Measurements from ENCODE around the gene CST9.
A peak's percentile ranks its signal among the peaks of the same experiment; 100 is the strongest.

The CST9 gene

GRCh38 chr20:23605867-23606651 lies at the start of gene CST9:
CST9 (minus strand) TSS chr20:23605917; CDS start chr20:23605864, 53 bp downstream.
- no peak for DNase-seq

GRCh38 chr20:23654717-23655116 lies 49.0 kb upstream of the CST9 start:
- no peak for DNase-seq

GRCh38 chr20:23654000-23654399 lies 48.3 kb upstream of the CST9 start:
- DNase-seq = no peak

GRCh38 chr20:23653400-23653938 lies 47.8 kb upstream of the CST9 start:
- no peak for DNase-seq

GRCh38 chr20:23652926-23653325 lies 47.2 kb upstream of the CST9 start:
- DNase-seq = no peak

GRCh38 chr20:23652371-23652770 lies 46.7 kb upstream of the CST9 start:
- no peak for DNase-seq

- DNase-seq = no peak
These were observed 45.4 kb upstream of the CST9 start for GRCh38 chr20:23651117-23651516.

GRCh38 chr20:23649830-23650417 lies 44.2 kb upstream of the CST9 start:
- no peak for DNase-seq

GRCh38 chr20:23649242-23649641 lies 43.5 kb upstream of the CST9 start:
- DNase-seq = no peak

GRCh38 chr20:23647346-23647745 lies 41.6 kb upstream of the CST9 start:
- DNase-seq = no peak

GRCh38 chr20:23646106-23646873 lies 40.6 kb upstream of the CST9 start:
- DNase-seq = no peak

GRCh38 chr20:23645575-23645974 lies 39.9 kb upstream of the CST9 start:
- DNase-seq = no peak

- no peak for DNase-seq
These were observed 38.4 kb upstream of the CST9 start for GRCh38 chr20:23644164-23644563.

GRCh38 chr20:23643659-23644058 lies 37.9 kb upstream of the CST9 start:
- peak in 1 of 2 donors; percentile 14 for DNase-seq

GRCh38 chr20:23641936-23642751 lies 36.4 kb upstream of the CST9 start:
- peak in 1 of 2 donors; percentile 29 for DNase-seq

GRCh38 chr20:23640671-23641667 lies 35.3 kb upstream of the CST9 start:
- DNase-seq = no peak

- no peak for DNase-seq
These were observed 34.4 kb upstream of the CST9 start for GRCh38 chr20:23640018-23640601.

- no peak for DNase-seq
These were observed 33.8 kb upstream of the CST9 start for GRCh38 chr20:23639490-23639958.

GRCh38 chr20:23638309-23638708 lies 32.6 kb upstream of the CST9 start:
- no peak for DNase-seq
